Endodermal cell (in vitro differentiated cells): ENCODE results near the gene FTSJ3. TPM values are rescaled to one million over a fixed set of nuclear protein-coding genes. Genes with fewer than 3 reads are reported as not detected.

Experiments
- DNase-seq: peaks from one replicate; pipeline ENCODE4 v3.0.0-alpha.2; 2017
- H3K27ac ChIP-seq: 2 replicates; pipeline ENCODE4 v1.5.1; 2013; ENCODE audit warnings: mild to moderate bottlenecking, low read depth, low read length, moderate library complexity
- H3K27me3 ChIP-seq: 2 replicates; pipeline ENCODE4 v1.6.1; 2013; ENCODE audit warnings: mild to moderate bottlenecking, low read length, moderate library complexity; ENCODE audit not compliant: insufficient read depth, control insufficient read depth, poor library complexity, severe bottlenecking
- H3K36me3 ChIP-seq: 2 replicates; pipeline ENCODE4 v1.7.0; 2013; ENCODE audit warnings: mild to moderate bottlenecking, low read length, moderate library complexity; ENCODE audit not compliant: control insufficient read depth, insufficient read depth
- H3K4me1 ChIP-seq: one replicate; pipeline ENCODE4 v1.7.0; 2013; ENCODE audit warnings: low read length; ENCODE audit not compliant: control insufficient read depth, insufficient read depth
- H3K4me3 ChIP-seq: 2 replicates; pipeline ENCODE4 v1.5.1; 2013; ENCODE audit warnings: mild to moderate bottlenecking, low read length, moderate library complexity
- H3K9ac ChIP-seq: 2 replicates; pipeline ENCODE4 v1.6.1; 2013; ENCODE audit warnings: mild to moderate bottlenecking, low read length, moderate library complexity; ENCODE audit not compliant: poor library complexity, severe bottlenecking; ENCODE audit errors: extremely low read depth
- H3K9me3 ChIP-seq: 2 replicates; pipeline ENCODE4 v1.6.1; 2013; ENCODE audit warnings: mild to moderate bottlenecking, low read length, moderate library complexity; ENCODE audit not compliant: control insufficient read depth
- H3K27ac Mint-ChIP-seq: 2 replicates; pipeline ENCODE4 v1.8.0; 2020; ENCODE audit warnings: mixed read lengths
- H3K27me3 Mint-ChIP-seq: 2 replicates; pipeline ENCODE4 v1.8.0; 2021; ENCODE audit warnings: mild to moderate bottlenecking, mixed read lengths; ENCODE audit not compliant: insufficient read depth
- H3K36me3 Mint-ChIP-seq: 2 replicates; pipeline ENCODE4 v1.8.0; 2020; ENCODE audit warnings: low read depth, mixed read lengths
- H3K4me1 Mint-ChIP-seq: 2 replicates; pipeline ENCODE4 v1.8.0; 2020; ENCODE audit warnings: mixed read lengths
- H3K4me3 Mint-ChIP-seq: 2 replicates; pipeline ENCODE4 v1.8.0; 2020; ENCODE audit warnings: mild to moderate bottlenecking, moderate library complexity, mixed read lengths
- H3K9me3 Mint-ChIP-seq: 2 replicates; pipeline ENCODE4 v1.8.0; 2020; ENCODE audit warnings: mild to moderate bottlenecking, mixed read lengths
- WGBS, 2 experiments: methylation state at CpG; one replicate each; pipeline versions ENCODE4 v1.1.5 to v1.1.7; 2013; ENCODE audit warnings: missing lambda C conversion rate in 2 of 2, mixed read lengths in 1 of 2; ENCODE audit not compliant: insufficient coverage in 1 of 2, insufficient read length in 1 of 2; 5-methylcytosine and 5-hydroxymethylcytosine counted together
- total RNA-seq, 2 donors: library from RNA; stranded (reverse); fragmentation: NEBNext Ultra II Directional in 1 of 2; extraction: Animal tissue kit (Norgen Biotek cat#: 25700) in 1 of 2; gene quantifications; 2 replicates in 1 of 2; 3 replicates in 1 of 2; pipeline ENCODE4 v1.2.1, GENCODE V29; 2021
- TF ChIP-seq, protein P1 (sequence below): fragments of 200-600 bp; sonication (generic); conservative IDR thresholded peaks from 2 replicates; pipeline ENCODE4 v1.5.0; 2021; ENCODE audit warnings: antibody characterized with exemption, mild to moderate bottlenecking

The FTSJ3 gene
- total RNA-seq, 2 donors from 2014 or later, result 58.5 to 72.3 TPM

DNA sequence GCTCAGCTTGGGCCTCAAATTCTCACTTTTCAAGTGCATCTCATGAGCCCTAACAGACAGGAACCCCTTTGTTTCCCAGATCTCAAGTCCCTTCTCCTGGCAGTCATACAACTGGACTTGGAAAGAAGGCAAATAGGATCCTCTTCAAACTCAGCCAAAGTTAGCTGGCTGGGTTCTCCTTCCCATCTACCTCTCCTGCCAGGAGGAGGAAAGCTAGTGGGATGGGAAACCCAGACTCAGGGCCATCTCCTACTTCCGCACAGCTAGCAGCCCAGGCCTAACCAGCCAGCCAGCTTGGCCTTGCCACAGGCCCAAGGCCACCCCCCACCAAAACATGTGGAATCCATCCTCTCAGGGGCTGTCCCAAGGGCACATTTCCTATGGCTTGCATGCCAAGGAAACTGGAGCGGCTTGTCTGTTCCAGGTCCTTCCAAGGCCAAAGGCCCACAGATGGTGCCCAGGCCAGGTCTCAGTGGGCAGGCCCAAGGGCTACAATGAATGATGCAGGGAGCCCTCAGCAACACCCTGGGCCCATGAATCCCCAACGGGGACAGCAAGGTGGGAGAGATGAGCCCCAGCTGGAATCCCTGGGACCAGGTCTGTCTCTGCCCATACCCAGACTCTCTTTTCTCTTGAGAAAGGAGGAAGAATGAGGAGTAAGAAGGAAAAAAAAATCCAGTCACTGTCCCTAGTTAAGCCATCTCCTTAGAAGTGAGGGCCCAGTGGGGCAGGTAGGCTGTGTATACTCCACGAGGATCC lies 13.3 kb upstream of the FTSJ3 start:
- TF ChIP-seq, protein P1, sequence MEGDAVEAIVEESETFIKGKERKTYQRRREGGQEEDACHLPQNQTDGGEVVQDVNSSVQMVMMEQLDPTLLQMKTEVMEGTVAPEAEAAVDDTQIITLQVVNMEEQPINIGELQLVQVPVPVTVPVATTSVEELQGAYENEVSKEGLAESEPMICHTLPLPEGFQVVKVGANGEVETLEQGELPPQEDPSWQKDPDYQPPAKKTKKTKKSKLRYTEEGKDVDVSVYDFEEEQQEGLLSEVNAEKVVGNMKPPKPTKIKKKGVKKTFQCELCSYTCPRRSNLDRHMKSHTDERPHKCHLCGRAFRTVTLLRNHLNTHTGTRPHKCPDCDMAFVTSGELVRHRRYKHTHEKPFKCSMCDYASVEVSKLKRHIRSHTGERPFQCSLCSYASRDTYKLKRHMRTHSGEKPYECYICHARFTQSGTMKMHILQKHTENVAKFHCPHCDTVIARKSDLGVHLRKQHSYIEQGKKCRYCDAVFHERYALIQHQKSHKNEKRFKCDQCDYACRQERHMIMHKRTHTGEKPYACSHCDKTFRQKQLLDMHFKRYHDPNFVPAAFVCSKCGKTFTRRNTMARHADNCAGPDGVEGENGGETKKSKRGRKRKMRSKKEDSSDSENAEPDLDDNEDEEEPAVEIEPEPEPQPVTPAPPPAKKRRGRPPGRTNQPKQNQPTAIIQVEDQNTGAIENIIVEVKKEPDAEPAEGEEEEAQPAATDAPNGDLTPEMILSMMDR, result no peak
- 85 to 93% methylated on average over 2 to 4 of the region's 4 CpGs for WGBS, 2 experiments
- Mint-ChIP-seq H3K36me3 (peaks cover 14% of the 10 kb centered on the region), H3K27me3 (peaks cover 7% of the 10 kb centered on the region), H3K9me3 (no peaks in the 10 kb centered on the region), H3K4me3 (peak overlapping the region; percentile 98), H3K4me1 (peaks cover 18% of the 10 kb centered on the region), H3K27ac (peak overlapping the region; percentile 35)
- Histone ChIP-seq H3K9ac (peak overlapping the region; percentile 74), H3K36me3 (no peaks in the 10 kb centered on the region), H3K4me1 (peaks cover 10% of the 10 kb centered on the region), H3K27ac (no peak overlapping the region), H3K27me3 (no peaks in the 10 kb centered on the region), H3K9me3 (no peaks in the 10 kb centered on the region), H3K4me3 (peak overlapping the region; percentile 97)
- no peak for DNase-seq

GRCh38 chr17:63838631-63839171 lies 11.2 kb upstream of the FTSJ3 start:
- Mint-ChIP-seq H3K27me3 (no peaks in the 10 kb centered on the region), H3K9me3 (no peaks in the 10 kb centered on the region), H3K4me1 (peaks cover 15% of the 10 kb centered on the region), H3K4me3 (no peak overlapping the region), H3K36me3 (peaks cover 32% of the 10 kb centered on the region), H3K27ac (peak overlapping the region; percentile 30)
- Histone ChIP-seq H3K27me3 (no peaks in the 10 kb centered on the region), H3K4me1 (peaks cover 10% of the 10 kb centered on the region), H3K36me3 (peaks cover 16% of the 10 kb centered on the region), H3K27ac (peak overlapping the region; percentile 53), H3K9me3 (no peaks in the 10 kb centered on the region), H3K4me3 (no peak overlapping the region), H3K9ac (no peak overlapping the region)
- TF ChIP-seq, protein P1, result no peak
- no peak for DNase-seq
- 85 to 86% methylated on average over 4 to 7 of the region's 7 CpGs for WGBS, 2 experiments

- no peaks in the 10 kb centered on the region for H3K27me3 Mint-ChIP-seq
- H3K4me3 Mint-ChIP-seq, result no peak overlapping the region
- H3K9ac ChIP-seq, result no peak overlapping the region
- TF ChIP-seq, protein P1, result no peak
- DNase-seq, result no peak
- H3K4me1 ChIP-seq, result peaks cover 10% of the 10 kb centered on the region
- peaks cover 22% of the 10 kb centered on the region for H3K36me3 ChIP-seq
- H3K36me3 Mint-ChIP-seq, result peaks cover 37% of the 10 kb centered on the region
- peak overlapping the region; percentile 53 for H3K27ac ChIP-seq
- H3K4me1 Mint-ChIP-seq, result peaks cover 15% of the 10 kb centered on the region
- WGBS, 2 experiments, result 98 to 100% methylated on average over 1 to 5 of the region's 5 CpGs
- no peaks in the 10 kb centered on the region for H3K9me3 ChIP-seq
- H3K27me3 ChIP-seq, result no peaks in the 10 kb centered on the region
- no peaks in the 10 kb centered on the region for H3K9me3 Mint-ChIP-seq
- no peak overlapping the region for H3K4me3 ChIP-seq
- H3K27ac Mint-ChIP-seq, result no peak overlapping the region
These were observed 10.6 kb upstream of the FTSJ3 start for GRCh38 chr17:63837962-63838600.
